H9 (cell line): ENCODE data around the gene CCDC141. TPM values are rescaled to one million over a fixed set of nuclear protein-coding genes. Genes with fewer than 3 reads are reported as not detected.

Source experiments
- DNase-seq: peaks from one replicate; pipeline ENCODE4 v3.0.0-alpha.2; 2017
- H2AFZ ChIP-seq: one replicate; pipeline ENCODE4 v1.6.1; 2013; ENCODE audit warnings: mild to moderate bottlenecking, low read length, control low read depth, moderate library complexity
- H2AK5ac ChIP-seq: 2 replicates; pipeline ENCODE4 v1.6.1; 2013; ENCODE audit warnings: low read length, control low read depth, mixed read lengths; ENCODE audit not compliant: insufficient read length
- H2BK120ac ChIP-seq: one replicate; pipeline ENCODE4 v1.6.1; 2013; ENCODE audit warnings: low read depth, mild to moderate bottlenecking, low read length, control low read depth, inconsistent platforms; ENCODE audit not compliant: poor library complexity, severe bottlenecking
- H2BK12ac ChIP-seq: 2 replicates; pipeline ENCODE4 v1.6.1; 2013; ENCODE audit warnings: low read length, control low read depth, mixed read lengths, low read depth; ENCODE audit not compliant: insufficient read length
- H2BK15ac ChIP-seq: 2 replicates; pipeline ENCODE4 v1.6.1; 2013; ENCODE audit warnings: low read depth, low read length, control low read depth
- H2BK20ac ChIP-seq: one replicate; pipeline ENCODE4 v1.6.1; 2013; ENCODE audit warnings: low read depth, mild to moderate bottlenecking, low read length, control low read depth, inconsistent platforms; ENCODE audit not compliant: poor library complexity, severe bottlenecking
- H2BK5ac ChIP-seq: 2 replicates; pipeline ENCODE4 v1.6.1; 2013; ENCODE audit warnings: low read length, control low read depth, mixed read lengths; ENCODE audit not compliant: insufficient read length
- H3K14ac ChIP-seq: 2 replicates; pipeline ENCODE4 v1.6.1; 2013; ENCODE audit warnings: low read length, control low read depth; ENCODE audit not compliant: insufficient read depth
- H3K18ac ChIP-seq: 2 replicates; pipeline ENCODE4 v1.6.1; 2013; ENCODE audit warnings: low read depth, mild to moderate bottlenecking, mixed read lengths, low read length, control low read depth; ENCODE audit not compliant: insufficient read length
- H3K23ac ChIP-seq: 2 replicates; pipeline ENCODE4 v1.6.1; 2013; ENCODE audit warnings: low read length, control low read depth, mixed read lengths, low read depth; ENCODE audit not compliant: insufficient read length
- H3K23me2 ChIP-seq: 2 replicates; pipeline ENCODE4 v1.6.1; 2013; ENCODE audit warnings: low read depth, mild to moderate bottlenecking, mixed read lengths, low read length, control low read depth; ENCODE audit not compliant: insufficient read length, poor library complexity, severe bottlenecking
- H3K27ac ChIP-seq: 2 replicates; pipeline ENCODE4 v1.5.1; 2013; ENCODE audit warnings: low read length, control low read depth, mixed read lengths, low read depth; ENCODE audit not compliant: insufficient read length
- H3K27me3 ChIP-seq: 2 replicates; pipeline ENCODE4 v1.6.1; 2013; ENCODE audit warnings: low read length, control low read depth, inconsistent platforms; ENCODE audit not compliant: insufficient read depth
- H3K4ac ChIP-seq: 2 replicates; pipeline ENCODE4 v1.6.1; 2013; ENCODE audit warnings: low read depth, mild to moderate bottlenecking, control low read depth, inconsistent platforms, low read length, moderate library complexity
- H3K4me1 ChIP-seq: 2 replicates; pipeline ENCODE4 v1.6.1; 2013; ENCODE audit warnings: low read length, control low read depth, inconsistent platforms; ENCODE audit not compliant: insufficient read depth
- H3K4me2 ChIP-seq: 2 replicates; pipeline ENCODE4 v1.6.1; 2013; ENCODE audit warnings: low read length, control low read depth, mixed read lengths; ENCODE audit not compliant: insufficient read length, insufficient read depth
- H3K56ac ChIP-seq: 2 replicates; pipeline ENCODE4 v1.6.1; 2013; ENCODE audit warnings: low read depth, mild to moderate bottlenecking, mixed read lengths, low read length, control low read depth; ENCODE audit not compliant: insufficient read length
- H3K79me1 ChIP-seq: 2 replicates; pipeline ENCODE4 v1.6.1; 2013; ENCODE audit warnings: low read depth, mild to moderate bottlenecking, moderate library complexity, low read length, control low read depth, inconsistent platforms; ENCODE audit not compliant: insufficient read depth, poor library complexity, severe bottlenecking
- H3K79me2 ChIP-seq: 2 replicates; pipeline ENCODE4 v1.6.1; 2013; ENCODE audit warnings: low read length, control low read depth, inconsistent platforms; ENCODE audit not compliant: insufficient read depth
- H3K9ac ChIP-seq: 2 replicates; pipeline ENCODE4 v1.6.1; 2013; ENCODE audit warnings: low read length, control low read depth, mixed read lengths; ENCODE audit not compliant: insufficient read length; ENCODE audit errors: extremely low read depth
- H3K9me3 ChIP-seq: one replicate; pipeline ENCODE4 v1.6.1; 2013; ENCODE audit warnings: low read depth, low read length, inconsistent platforms; ENCODE audit not compliant: control insufficient read depth
- H3T11ph ChIP-seq: one replicate; pipeline ENCODE4 v1.6.1; 2013; ENCODE audit warnings: mild to moderate bottlenecking, low read length, control low read depth, inconsistent platforms
- H4K20me1 ChIP-seq: one replicate; pipeline ENCODE4 v1.6.1; 2013; ENCODE audit not compliant: control insufficient read depth, insufficient read length, insufficient read depth
- H4K5ac ChIP-seq: 2 replicates; pipeline ENCODE4 v1.6.1; 2013; ENCODE audit warnings: low read depth, mild to moderate bottlenecking, mixed read lengths, low read length, control low read depth; ENCODE audit not compliant: insufficient read length
- H4K8ac ChIP-seq: replicated peaks from 2 replicates; pipeline ENCODE4 v1.6.1; 2013; ENCODE audit warnings: low read length, control low read depth, mixed read lengths, low read depth; ENCODE audit not compliant: insufficient read length
- H4K91ac ChIP-seq: 2 replicates; pipeline ENCODE4 v1.6.1; 2013; ENCODE audit warnings: low read depth, mild to moderate bottlenecking, moderate library complexity, mixed read lengths, low read length, control low read depth; ENCODE audit not compliant: insufficient read length
- H3K27ac Mint-ChIP-seq, 3 experiments: 2 replicates in 2 of 3; 3 replicates in 1 of 3; pipeline ENCODE4 v1.8.0; 2020 to 2021; ENCODE audit warnings: mixed read lengths in 3 of 3, mild to moderate bottlenecking in 1 of 3, moderate library complexity in 1 of 3
- H3K27me3 Mint-ChIP-seq: 2 replicates; pipeline ENCODE4 v1.8.0; 2021; ENCODE audit warnings: low read depth, mild to moderate bottlenecking, moderate library complexity, mixed read lengths
- H3K36me3 Mint-ChIP-seq, 3 experiments: 2 replicates in 2 of 3; 3 replicates in 1 of 3; pipeline ENCODE4 v1.8.0; 2020 to 2021; ENCODE audit warnings: low read depth in 3 of 3, mixed read lengths in 3 of 3; ENCODE audit not compliant: insufficient read depth in 1 of 3
- H3K4me1 Mint-ChIP-seq, 2 experiments: 2 replicates each; pipeline ENCODE4 v1.8.0; 2020; ENCODE audit warnings: mixed read lengths in 2 of 2
- H3K4me3 Mint-ChIP-seq, 2 experiments: 2 replicates in 1 of 2; 3 replicates in 1 of 2; pipeline ENCODE4 v1.8.0; 2020 to 2021; ENCODE audit warnings: mild to moderate bottlenecking in 2 of 2, mixed read lengths in 2 of 2, moderate library complexity in 1 of 2
- H3K9me3 Mint-ChIP-seq, 2 experiments: 2 replicates in 1 of 2; 3 replicates in 1 of 2; pipeline ENCODE4 v1.8.0; 2020; ENCODE audit warnings: mild to moderate bottlenecking in 2 of 2, mixed read lengths in 2 of 2, moderate library complexity in 1 of 2
- WGBS: extraction: QIAGEN DNeasy Blood & Tissue Kit; methylation state at CpG from one replicate; pipeline ENCODE4 v1.1.7; 2013; ENCODE audit warnings: missing lambda C conversion rate, low lambda C conversion rate, mixed read lengths; ENCODE audit not compliant: insufficient read length; ENCODE audit errors: extremely low coverage; 5-methylcytosine and 5-hydroxymethylcytosine counted together
- total RNA-seq: library from RNA; stranded (reverse); gene quantifications from 2 replicates; pipeline ENCODE4 v1.2.1, GENCODE V29; 2021
- TF ChIP-seq, protein P1 (sequence below): fragments of 200-600 bp; sonication (generic); conservative IDR thresholded peaks from 3 replicates; pipeline ENCODE4 v1.8.0; 2021; ENCODE audit warnings: antibody characterized with exemption, mild to moderate bottlenecking

Gene CCDC141
- total RNA-seq, 1 experiment from 2014 or later: 1.0 TPM

DNA sequence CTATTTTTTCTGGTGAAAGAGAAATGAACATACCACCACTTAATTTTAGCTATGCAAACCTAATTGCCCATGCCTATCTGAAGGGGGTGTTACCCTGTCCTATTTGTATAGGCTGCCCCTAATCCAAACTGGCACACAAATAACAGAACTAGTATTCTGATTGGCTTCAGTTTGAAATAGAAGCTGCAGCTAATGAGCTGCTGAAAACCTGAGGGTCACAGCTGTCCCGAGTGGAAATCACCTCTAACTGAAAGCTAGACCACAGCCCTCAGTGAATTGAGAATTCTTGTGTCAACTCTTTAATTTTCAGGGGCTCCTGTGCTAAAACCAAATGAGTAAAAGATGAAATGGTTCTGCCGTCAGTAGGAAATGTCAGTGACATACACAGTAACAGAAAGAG, 28.7 kb downstream of the CCDC141 start:
- peaks cover 0 to 7% of the 10 kb centered on the region in 2 experiments; a peak in 3 of 5 replicates for H3K9me3 Mint-ChIP-seq
- Histone ChIP-seq H3K9me3 (no peaks in the 10 kb centered on the region), H3K4me1 (no peaks in the 10 kb centered on the region), H3K4ac (no peak overlapping the region), H3T11ph (no peak overlapping the region), H3K23ac (no peak overlapping the region), H3K56ac (no peak overlapping the region), H3K79me2 (no peaks in the 10 kb centered on the region), H2BK5ac (no peak overlapping the region), H4K8ac (no peak overlapping the region), H3K18ac (no peak overlapping the region), H3K14ac (no peak overlapping the region), H2BK12ac (no peak overlapping the region), H3K4me2 (no peak overlapping the region), H2BK15ac (no peak overlapping the region), H3K23me2 (no peaks in the 10 kb centered on the region), H2BK20ac (no peak overlapping the region), H4K5ac (no peak overlapping the region), H3K9ac (no peak overlapping the region), H3K79me1 (no peaks in the 10 kb centered on the region), H2AFZ (no peak overlapping the region), H3K27me3 (no peaks in the 10 kb centered on the region), H3K27ac (no peak overlapping the region), H4K91ac (no peak overlapping the region), H2AK5ac (no peak overlapping the region), H4K20me1 (no peaks in the 10 kb centered on the region), H2BK120ac (no peak overlapping the region)
- no peak for DNase-seq
- no CpG with 5 or more reads among the region's 2 CpGs for whole genome bisulfite sequencing
- no peak overlapping the region for H3K27ac Mint-ChIP-seq
- H3K36me3 Mint-ChIP-seq: peaks cover 0 to 9% (median 0%) of the 10 kb centered on the region in 3 experiments; a peak in 2 of 7 replicates
- H3K27me3 Mint-ChIP-seq: no peaks in the 10 kb centered on the region
- H3K4me1 Mint-ChIP-seq: no peaks in the 10 kb centered on the region
- TF ChIP-seq, protein P1, sequence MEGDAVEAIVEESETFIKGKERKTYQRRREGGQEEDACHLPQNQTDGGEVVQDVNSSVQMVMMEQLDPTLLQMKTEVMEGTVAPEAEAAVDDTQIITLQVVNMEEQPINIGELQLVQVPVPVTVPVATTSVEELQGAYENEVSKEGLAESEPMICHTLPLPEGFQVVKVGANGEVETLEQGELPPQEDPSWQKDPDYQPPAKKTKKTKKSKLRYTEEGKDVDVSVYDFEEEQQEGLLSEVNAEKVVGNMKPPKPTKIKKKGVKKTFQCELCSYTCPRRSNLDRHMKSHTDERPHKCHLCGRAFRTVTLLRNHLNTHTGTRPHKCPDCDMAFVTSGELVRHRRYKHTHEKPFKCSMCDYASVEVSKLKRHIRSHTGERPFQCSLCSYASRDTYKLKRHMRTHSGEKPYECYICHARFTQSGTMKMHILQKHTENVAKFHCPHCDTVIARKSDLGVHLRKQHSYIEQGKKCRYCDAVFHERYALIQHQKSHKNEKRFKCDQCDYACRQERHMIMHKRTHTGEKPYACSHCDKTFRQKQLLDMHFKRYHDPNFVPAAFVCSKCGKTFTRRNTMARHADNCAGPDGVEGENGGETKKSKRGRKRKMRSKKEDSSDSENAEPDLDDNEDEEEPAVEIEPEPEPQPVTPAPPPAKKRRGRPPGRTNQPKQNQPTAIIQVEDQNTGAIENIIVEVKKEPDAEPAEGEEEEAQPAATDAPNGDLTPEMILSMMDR: no peak
- no peak overlapping the region for H3K4me3 Mint-ChIP-seq
